Liver (tissue), 9 donors: ENCODE data around the gene TMEM163. TPM values are rescaled to one million over a fixed set of nuclear protein-coding genes. Genes with fewer than 3 reads are reported as not detected.
"Not testable (repeated sequence)": the region's sequence is repeated elsewhere in the genome, so short reads cannot be mapped to it uniquely, and the experiment has no call there.

Source experiments
- DNase-seq: peaks from one replicate; pipeline ENCODE4 v3.0.0-alpha.2; 2017; ENCODE audit warnings: low spot score
- H3K27ac ChIP-seq, 2 donors: one replicate each; pipeline ENCODE4 v1.7.0; 2013; ENCODE audit warnings: inconsistent platforms in 2 of 2, low read length in 2 of 2, control low read depth in 1 of 2, low read depth in 1 of 2, mild to moderate bottlenecking in 1 of 2
- H3K27me3 ChIP-seq, 4 donors: one replicate each; pipeline versions ENCODE4 v1.6.1 to v1.7.0; 2013; ENCODE audit warnings: low read length in 3 of 4, inconsistent platforms in 1 of 4, mild to moderate bottlenecking in 1 of 4, moderate library complexity in 1 of 4; ENCODE audit not compliant: control insufficient read depth in 4 of 4, insufficient read depth in 4 of 4
- H3K36me3 ChIP-seq, 4 donors: one replicate each; pipeline versions ENCODE4 v1.6.1 to v1.7.0; 2013; ENCODE audit warnings: low read length in 3 of 4, mild to moderate bottlenecking in 3 of 4, low read depth in 1 of 4, moderate library complexity in 1 of 4; ENCODE audit not compliant: control insufficient read depth in 4 of 4, insufficient read depth in 3 of 4
- H3K4me1 ChIP-seq, 4 donors: one replicate each; pipeline versions ENCODE4 v1.6.1 to v1.7.0; 2013; ENCODE audit warnings: low read length in 3 of 4, mild to moderate bottlenecking in 3 of 4, moderate library complexity in 1 of 4; ENCODE audit not compliant: control insufficient read depth in 4 of 4, insufficient read depth in 4 of 4
- H3K4me3 ChIP-seq, 3 donors: one replicate each; pipeline versions ENCODE4 v1.6.1 to v1.7.0; 2013; ENCODE audit warnings: low read length in 3 of 3, control low read depth in 1 of 3, low read depth in 1 of 3, mild to moderate bottlenecking in 1 of 3
- H3K9ac ChIP-seq, 2 donors: one replicate each; pipeline ENCODE4 v1.7.0; 2013; ENCODE audit warnings: low read length in 2 of 2, mild to moderate bottlenecking in 2 of 2, moderate library complexity in 2 of 2, control low read depth in 1 of 2, low read depth in 1 of 2
- H3K9me3 ChIP-seq, 4 donors: one replicate each; pipeline versions ENCODE4 v1.6.1 to v1.7.0; 2013; ENCODE audit warnings: low read length in 3 of 4; ENCODE audit not compliant: control insufficient read depth in 4 of 4
- CTCF ChIP-seq: fragments of 150-350 bp; IDR thresholded peaks from 2 replicates; pipeline ENCODE4 v1.5.1; 2017; ENCODE audit warnings: improper control_type of control experiment, low read depth, low read length; ENCODE audit not compliant: missing input control
- EGR1 ChIP-seq, 2 donors: IDR thresholded peaks; 2 replicates each; pipeline ENCODE4 v1.6.1; 2016 to 2018; ENCODE audit warnings: antibody characterized with exemption in 2 of 2, low read depth in 2 of 2
- FOXA1 ChIP-seq: IDR thresholded peaks from 2 replicates; pipeline ENCODE4 v1.6.1; 2016; ENCODE audit warnings: antibody characterized with exemption
- FOXA2 ChIP-seq: IDR thresholded peaks from 2 replicates; pipeline ENCODE4 v1.6.1; 2016; ENCODE audit warnings: antibody characterized with exemption
- GABPA ChIP-seq, 2 donors: IDR thresholded peaks in 1 of 2; conservative IDR thresholded peaks in 1 of 2; 2 replicates each; pipeline ENCODE4 v1.6.1; 2016; ENCODE audit warnings: antibody characterized with exemption in 2 of 2, mild to moderate bottlenecking in 1 of 2, moderate library complexity in 1 of 2
- HNF4A ChIP-seq, 2 donors: conservative IDR thresholded peaks; 2 replicates each; pipeline ENCODE4 v1.6.1; 2016; ENCODE audit warnings: antibody characterized with exemption in 2 of 2, mild to moderate bottlenecking in 2 of 2
- HNF4G ChIP-seq: IDR thresholded peaks from 2 replicates; pipeline ENCODE4 v1.6.1; 2016; ENCODE audit warnings: antibody characterized with exemption
- JUND ChIP-seq, 2 donors: IDR thresholded peaks; 2 replicates each; pipeline ENCODE4 v1.6.1; 2016; ENCODE audit warnings: antibody characterized with exemption in 2 of 2
- MAX ChIP-seq: IDR thresholded peaks from 2 replicates; pipeline ENCODE4 v1.6.1; 2016; ENCODE audit warnings: antibody characterized with exemption
- NR2F2 ChIP-seq: IDR thresholded peaks from 2 replicates; pipeline ENCODE4 v1.6.1; 2016; ENCODE audit warnings: antibody characterized with exemption
- RAD21 ChIP-seq, 2 donors: IDR thresholded peaks; 2 replicates each; pipeline ENCODE4 v1.6.1; 2016; ENCODE audit warnings: antibody characterized with exemption in 2 of 2, mild to moderate bottlenecking in 2 of 2
- RXRA ChIP-seq, 2 donors: IDR thresholded peaks; 2 replicates each; pipeline ENCODE4 v1.6.1; 2017 to 2018; ENCODE audit warnings: antibody characterized with exemption in 2 of 2, mild to moderate bottlenecking in 1 of 2
- SP1 ChIP-seq: IDR thresholded peaks from 2 replicates; pipeline ENCODE4 v1.6.1; 2018; ENCODE audit warnings: antibody characterized with exemption, mild to moderate bottlenecking
- TAF1 ChIP-seq: conservative IDR thresholded peaks from 2 replicates; pipeline ENCODE4 v1.6.1; 2016; ENCODE audit warnings: antibody characterized with exemption, mild to moderate bottlenecking
- YY1 ChIP-seq: IDR thresholded peaks from 2 replicates; pipeline ENCODE4 v1.6.1; 2016; ENCODE audit warnings: antibody characterized with exemption, mild to moderate bottlenecking
- ZBTB33 ChIP-seq: IDR thresholded peaks from 2 replicates; pipeline ENCODE4 v1.6.1; 2016; ENCODE audit warnings: antibody characterized with exemption
- WGBS: extraction: QIAGEN DNeasy Blood & Tissue Kit; methylation state at CpG from one replicate; pipeline ENCODE4 v1.1.7; 2013; 5-methylcytosine and 5-hydroxymethylcytosine counted together
- polyA plus RNA-seq, 2 donors: library from polyadenylated mRNA; stranded (reverse) in 1 of 2; unstranded in 1 of 2; fragments of 200-250 nt in 1 of 2; fragments of >200 nt in 1 of 2; fragmentation: Nextera tagmentation in 1 of 2; extraction: Ambion mirVana in 1 of 2; gene quantifications; one replicate each; pipeline versions ENCODE4 v1.2.1 to v1.2.3, GENCODE V29; 2013 to 2015
- total RNA-seq, 2 donors: library from RNA; depleted of rRNA; stranded (reverse); fragments of >200 nt; gene quantifications; one replicate each; pipeline ENCODE4 v1.2.3, GENCODE V29; 2014
- TF ChIP-seq, protein P1 (sequence below): IDR thresholded peaks from 2 replicates; pipeline ENCODE4 v1.6.1; 2016; ENCODE audit warnings: antibody characterized with exemption
- donor health status: healthy.
- donor health status: healthy.
- donor health status: healthy.
- donor health status: healthy.
- donor health status: healthy.

Gene TMEM163
- total and polyA plus RNA-seq, 4 donors, result 0.08 to 0.48 (median 0.25) TPM

DNA sequence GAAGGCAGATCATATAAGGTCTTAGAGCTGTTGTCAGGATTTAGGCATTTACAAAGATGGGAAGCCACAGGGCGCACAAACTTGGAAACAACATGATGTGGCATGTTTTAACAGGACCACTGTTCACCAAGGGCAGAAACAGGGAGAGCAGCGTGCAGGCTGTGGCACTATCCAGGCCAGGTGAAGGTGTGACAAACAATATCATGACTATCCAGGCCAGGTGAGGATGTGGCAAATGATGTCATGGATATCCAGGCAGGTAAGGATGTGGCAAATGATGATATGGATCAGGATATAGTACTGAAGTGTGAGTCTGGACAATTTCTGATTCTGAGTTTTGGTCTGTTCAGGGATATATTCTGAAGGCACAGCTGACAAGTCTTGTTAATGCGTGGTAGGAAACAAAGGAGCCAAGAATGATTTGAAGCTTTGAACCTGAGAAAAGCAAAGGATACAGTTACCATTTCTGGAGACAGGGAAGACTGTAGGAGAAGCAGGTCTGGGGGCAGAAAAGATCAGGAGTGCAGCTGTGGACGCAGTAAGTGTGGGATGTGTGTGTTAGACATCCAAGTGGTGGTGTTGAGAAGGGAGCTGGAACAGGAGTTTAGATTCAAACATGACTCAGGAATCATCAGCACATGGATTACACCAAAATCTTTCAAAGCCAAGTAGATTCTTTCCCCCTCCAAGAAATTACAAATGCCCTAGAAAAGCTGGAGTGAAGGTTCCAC is 205.9 kb downstream of the TMEM163 start (continued):
- TF ChIP-seq CTCF (no peak), HNF4G (no peak), FOXA1 (no peak)

GRCh38 chr2:134508391-134508790 is 210.4 kb downstream of the TMEM163 start:
- Histone ChIP-seq H3K4me3 (no peak overlapping the region), H3K27me3 (no peaks in the 10 kb centered on the region), H3K9me3 (no peaks in the 10 kb centered on the region), H3K9ac (no peak overlapping the region), H3K36me3 (no peaks in the 10 kb centered on the region), H3K27ac (no peak overlapping the region), H3K4me1 (no peaks in the 10 kb centered on the region)
- TF ChIP-seq YY1, result no peak
- no peak for TF ChIP-seq TAF1
- TF ChIP-seq SP1, result no peak
- TF ChIP-seq EGR1 (IDR thresholded peaks at IDR 0.05; ENCODE audit: low read depth in 2 of 2), result no peak
- no peak for TF ChIP-seq HNF4G
- TF ChIP-seq, protein P1, sequence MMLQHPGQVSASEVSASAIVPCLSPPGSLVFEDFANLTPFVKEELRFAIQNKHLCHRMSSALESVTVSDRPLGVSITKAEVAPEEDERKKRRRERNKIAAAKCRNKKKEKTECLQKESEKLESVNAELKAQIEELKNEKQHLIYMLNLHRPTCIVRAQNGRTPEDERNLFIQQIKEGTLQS, result no peak
- TF ChIP-seq JUND (IDR thresholded peaks at IDR 0.05), result no peak
- DNase-seq, result no peak
- WGBS, result 71% methylated on average over 4 of the region's 4 CpGs

DNA sequence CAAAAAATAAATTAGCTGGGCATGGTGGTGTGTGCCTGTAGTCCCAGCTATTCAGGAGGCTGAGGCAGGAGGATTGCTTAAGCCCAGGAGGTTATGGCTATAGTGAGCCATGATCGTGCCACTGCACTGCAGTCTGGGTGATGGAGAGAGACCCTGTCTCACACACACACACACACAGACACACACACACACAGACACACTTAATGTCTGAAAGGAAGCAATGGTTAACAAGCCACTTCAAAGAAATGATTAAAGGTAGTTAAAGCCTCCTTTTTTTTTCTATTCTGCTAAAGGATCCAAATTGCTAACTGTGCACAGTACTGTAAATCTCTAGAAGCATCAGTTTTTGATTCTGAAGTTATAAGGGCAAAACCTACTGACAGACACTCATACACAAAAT is 211.1 kb downstream of the TMEM163 start:
- H3K27me3 ChIP-seq, result no peaks in the 10 kb centered on the region
- no peaks in the 10 kb centered on the region for H3K4me1 ChIP-seq
- H3K9ac ChIP-seq, result no peak overlapping the region
- WGBS, result 85% methylated on average over 1 of the region's 1 CpG
- no peak overlapping the region for H3K4me3 ChIP-seq
- TF ChIP-seq MAX (no peak), FOXA1 (no peak), JUND (IDR thresholded peaks at IDR 0.05) (no peak), RXRA (IDR thresholded peaks at IDR 0.05) (no peak), NR2F2 (no peak), EGR1 (IDR thresholded peaks at IDR 0.05; ENCODE audit: low read depth in 2 of 2) (no peak), YY1 (no peak), RAD21 (IDR thresholded peaks at IDR 0.05) (no peak), HNF4A (conservative IDR thresholded peaks at IDR 0.05) (no peak), FOXA2 (no peak), SP1 (no peak), ZBTB33 (no peak), GABPA (IDR thresholded peaks at IDR 0.05 in 1 of 2, conservative IDR thresholded peaks at IDR 0.05 in 1 of 2) (no peak), HNF4G (no peak), TAF1 (no peak), CTCF (no peak)
- TF ChIP-seq, protein P1, result no peak
- DNase-seq, result no peak
- H3K36me3 ChIP-seq, result no peaks in the 10 kb centered on the region
- no peak overlapping the region for H3K27ac ChIP-seq
- H3K9me3 ChIP-seq, result no peaks in the 10 kb centered on the region

GRCh38 chr2:134507159-134507558 is 211.6 kb downstream of the TMEM163 start:
- not testable (repeated sequence) for H3K27ac ChIP-seq, H3K9ac ChIP-seq, H3K4me3 ChIP-seq, DNase-seq, H3K36me3 ChIP-seq, H3K9me3 ChIP-seq, H3K27me3 ChIP-seq, H3K4me1 ChIP-seq
- 90% methylated on average over 8 of the region's 8 CpGs for WGBS
